GM18511 (cell line): ENCODE results near the gene BOLL.
"Not testable (repeated sequence)": the region's sequence is repeated elsewhere in the genome, so short reads cannot be mapped to it uniquely, and the experiment has no call there.

ENCODE experiments used
- ATAC-seq: cut with Tn5 transposase; IDR thresholded peaks from one replicate; pipeline ENCODE4 v1.9.1; 2021; ENCODE audit warnings: mild to moderate bottlenecking, moderate library complexity; ENCODE audit not compliant: unreplicated experiment

Gene BOLL, protein sequence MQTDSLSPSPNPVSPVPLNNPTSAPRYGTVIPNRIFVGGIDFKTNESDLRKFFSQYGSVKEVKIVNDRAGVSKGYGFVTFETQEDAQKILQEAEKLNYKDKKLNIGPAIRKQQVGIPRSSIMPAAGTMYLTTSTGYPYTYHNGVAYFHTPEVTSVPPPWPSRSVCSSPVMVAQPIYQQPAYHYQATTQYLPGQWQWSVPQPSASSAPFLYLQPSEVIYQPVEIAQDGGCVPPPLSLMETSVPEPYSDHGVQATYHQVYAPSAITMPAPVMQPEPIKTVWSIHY

GRCh38 chr2:197784956-197785941 is at the start of gene BOLL:
Gene BOLL (minus strand): TSS chr2:197785319. CDS start chr2:197781850, 3,469 bp downstream.
- no peak for ATAC-seq

GRCh38 chr2:197834771-197835170 is 49.7 kb upstream of the BOLL start:
- ATAC-seq = not testable (repeated sequence)

DNA sequence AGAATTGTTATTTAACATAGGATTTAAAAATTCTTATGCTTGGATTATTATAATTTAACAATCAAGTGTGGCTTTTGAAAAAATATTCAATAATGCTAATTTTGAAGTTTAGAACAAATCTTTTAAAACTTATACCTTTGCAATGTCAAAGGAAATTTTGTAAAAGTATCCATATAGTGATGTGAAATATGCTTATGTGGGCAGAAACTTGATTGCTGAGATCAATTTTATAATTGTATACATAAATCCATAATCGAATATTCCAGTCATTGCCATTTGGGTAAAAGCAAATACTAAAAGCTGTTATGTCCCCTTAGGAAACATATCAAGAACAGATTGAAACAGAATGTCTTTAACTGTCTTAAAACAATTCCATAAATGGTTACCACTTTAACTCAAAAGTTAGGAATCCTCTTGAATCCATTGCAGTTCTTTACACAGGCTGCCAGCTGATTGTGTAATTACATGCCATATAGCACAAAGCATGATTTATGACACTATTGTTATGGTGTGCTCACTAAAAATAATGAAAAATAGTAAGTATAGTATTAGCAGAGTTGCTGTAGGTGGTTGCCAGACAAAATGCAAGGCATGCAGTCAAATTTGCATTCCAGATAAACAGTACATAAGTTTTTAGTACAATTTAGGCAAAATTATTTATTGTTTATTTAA is 43.5 kb upstream of the BOLL start:
- no peak for ATAC-seq

DNA sequence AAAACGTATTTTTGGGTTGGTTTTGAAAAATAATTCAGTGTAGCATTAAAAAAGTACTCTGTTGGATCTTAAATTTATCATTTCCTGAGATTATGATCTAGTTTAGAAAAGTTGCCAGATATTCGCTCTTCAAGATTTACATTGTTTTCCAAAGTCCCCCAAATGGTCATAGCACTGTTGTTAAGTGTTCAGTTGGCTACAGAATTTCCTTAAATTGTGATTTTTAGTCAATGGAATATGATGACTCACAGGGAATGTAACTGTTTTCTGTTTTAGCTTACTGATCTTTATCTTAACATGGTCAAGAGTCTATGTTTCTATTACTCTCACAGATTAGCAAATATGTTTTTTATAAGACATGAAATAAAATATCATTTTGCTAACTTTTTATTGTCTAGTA is 42.5 kb upstream of the BOLL start:
- ATAC-seq = no peak

DNA sequence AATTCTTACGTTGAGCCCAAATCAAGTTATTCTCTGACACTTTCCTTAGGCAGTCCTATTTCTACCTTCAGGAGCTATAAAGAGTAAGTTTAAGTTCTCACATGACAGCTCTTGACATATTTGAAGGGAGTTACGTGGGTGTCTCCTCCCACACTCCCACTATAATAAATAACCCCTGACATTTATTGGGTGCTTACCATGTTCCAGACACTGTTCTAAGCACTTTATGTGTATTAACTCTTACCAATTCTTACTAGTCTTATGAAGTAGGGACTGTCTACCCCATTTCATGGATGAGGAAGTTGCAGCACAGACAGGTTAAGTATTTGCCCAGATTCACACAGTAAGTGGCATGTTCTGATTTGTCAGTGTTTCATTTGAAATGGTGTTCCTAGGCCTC is 37.2 kb upstream of the BOLL start:
- ATAC-seq = no peak

DNA sequence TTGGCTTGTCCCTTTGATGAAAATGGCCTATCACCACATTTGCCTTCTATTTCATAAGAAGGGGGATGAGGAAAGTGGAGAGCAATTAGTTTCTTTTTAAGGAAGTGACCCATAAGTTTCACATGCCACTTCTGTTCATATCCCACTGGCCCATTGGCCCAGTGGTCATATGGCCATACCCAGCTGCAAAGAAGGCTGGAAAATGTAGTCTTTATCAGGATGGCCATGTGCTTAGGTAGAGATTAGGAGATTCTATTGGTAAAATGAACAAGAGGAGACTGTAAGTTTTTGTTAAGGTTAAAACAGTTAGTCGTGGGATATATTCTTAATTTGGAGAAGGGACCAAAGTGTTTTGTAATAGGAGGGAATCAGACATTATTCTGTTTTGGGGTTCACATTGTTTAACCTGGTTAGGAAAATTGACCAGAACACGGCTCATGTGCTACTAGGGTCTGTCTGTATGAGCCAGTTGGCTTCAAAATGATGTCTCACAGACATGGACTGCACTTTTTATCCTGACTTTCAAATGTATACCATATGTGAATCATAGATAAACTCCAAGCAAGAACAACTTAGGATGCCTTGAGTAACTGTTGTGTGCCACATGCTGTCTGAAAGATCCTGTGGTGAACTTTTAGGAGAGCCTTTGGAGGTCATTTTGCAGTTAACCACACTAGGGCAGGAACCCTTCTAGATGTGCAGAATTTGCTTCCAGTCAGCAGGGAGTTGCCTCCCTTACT is 36.6 kb upstream of the BOLL start:
- ATAC-seq = no peak

- ATAC-seq = no peak
These were observed 29.4 kb upstream of the BOLL start for GRCh38 chr2:197814526-197814925.

DNA sequence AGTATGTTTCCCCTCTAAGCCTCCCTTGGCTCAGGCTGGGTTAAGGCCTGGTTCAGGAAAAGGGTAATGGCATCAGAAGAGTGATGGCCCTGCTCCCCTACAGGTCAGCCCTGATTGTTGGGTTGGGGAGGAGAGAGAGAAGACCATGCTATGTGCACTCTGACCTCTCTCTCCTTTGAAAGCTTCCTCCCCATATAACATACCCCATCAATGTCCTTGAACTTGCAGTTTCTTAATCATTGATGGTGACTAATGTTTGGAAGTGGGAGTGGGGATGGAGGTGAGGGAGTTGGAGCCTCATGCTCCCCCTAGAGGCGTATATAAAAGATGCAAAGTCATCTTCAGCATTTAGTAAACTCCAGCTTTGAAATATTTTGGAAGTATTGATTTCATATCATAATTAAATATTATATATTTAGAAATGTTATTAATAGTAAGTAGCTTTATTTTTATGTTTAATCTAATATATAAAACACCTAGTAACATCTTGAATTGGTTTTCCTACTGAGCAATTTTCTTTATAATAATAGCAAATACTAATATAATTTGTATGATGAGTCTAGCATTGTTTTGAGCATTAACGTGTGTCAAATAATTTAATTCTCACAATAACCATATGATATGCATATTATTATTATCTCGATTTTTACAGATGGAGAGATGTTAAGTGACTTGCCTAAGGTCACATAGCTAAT is 28.1 kb upstream of the BOLL start:
- ATAC-seq = peak; percentile 60

DNA sequence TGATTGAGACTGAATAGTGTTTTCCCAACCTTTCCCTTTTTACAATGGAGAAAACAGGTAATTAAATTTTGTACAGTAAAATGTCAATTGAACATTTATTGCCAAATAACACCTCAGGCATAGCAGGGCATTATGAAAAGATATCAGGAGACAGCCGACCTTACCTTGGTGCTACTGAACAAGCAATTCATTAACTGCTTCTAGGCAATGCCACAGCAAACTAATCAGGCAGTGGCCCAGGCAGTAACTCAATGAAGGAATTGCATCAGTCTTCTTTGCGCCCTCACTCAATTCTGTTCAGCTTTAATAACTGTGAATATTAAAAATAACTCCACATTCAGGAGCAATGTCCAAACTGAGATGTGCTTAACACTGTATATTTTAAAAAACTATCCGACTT is 25.4 kb upstream of the BOLL start:
- ATAC-seq = no peak

DNA sequence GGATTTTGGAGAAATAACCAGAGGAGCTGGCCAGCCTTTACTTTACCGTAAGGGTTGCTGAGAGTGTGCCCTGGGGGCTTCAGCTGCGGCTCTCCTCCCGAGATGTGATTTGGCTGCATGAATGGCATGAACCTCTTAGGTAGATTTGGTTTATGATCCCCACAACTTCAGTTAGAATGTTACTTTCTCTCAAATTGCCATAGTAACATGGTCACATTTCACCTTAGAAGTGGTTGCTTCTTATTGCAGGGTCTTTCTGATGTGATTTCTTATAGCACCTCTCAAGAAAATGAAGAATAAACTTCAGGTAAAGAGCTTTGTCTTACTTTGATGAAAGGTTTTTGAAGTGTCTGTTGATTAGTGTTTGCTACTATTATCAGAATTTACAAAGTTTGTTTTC is 24.9 kb upstream of the BOLL start:
- ATAC-seq = no peak

- ATAC-seq = no peak
These were observed 23.9 kb upstream of the BOLL start for GRCh38 chr2:197809064-197809463.

- no peak for ATAC-seq
These were observed 20.9 kb upstream of the BOLL start for GRCh38 chr2:197805715-197806633.

GRCh38 chr2:197804758-197805714 is 19.9 kb upstream of the BOLL start:
- ATAC-seq = peak; percentile 39

GRCh38 chr2:197804049-197804757 is 19.1 kb upstream of the BOLL start, which contains the start of gene PLCL1:
Gene PLCL1 (plus strand): TSS chr2:197804593.
- peak; percentile 99 for ATAC-seq

DNA sequence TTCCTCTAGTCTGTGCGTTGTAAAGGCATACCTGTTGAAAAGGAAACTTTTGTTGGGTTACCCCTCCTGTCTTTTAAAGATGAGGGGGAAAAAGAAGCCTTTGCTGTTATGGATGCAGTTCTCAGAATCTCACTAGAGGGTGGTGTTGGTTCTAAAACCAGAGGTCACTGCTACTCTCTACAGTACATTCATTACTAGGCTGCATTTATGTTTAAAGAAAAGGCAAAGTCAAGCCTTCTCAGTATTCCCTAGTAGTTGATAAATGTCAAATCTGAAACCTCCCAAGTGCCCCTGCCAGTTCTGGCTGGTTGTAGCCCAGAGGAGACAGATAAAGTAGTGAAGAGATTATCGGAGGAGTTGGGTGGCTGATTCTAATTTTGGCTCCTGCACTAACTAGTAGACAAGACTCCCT is 17.9 kb upstream of the BOLL start:
- peak; percentile 36 for ATAC-seq

- no peak for ATAC-seq
These were observed 15.9 kb upstream of the BOLL start for GRCh38 chr2:197801033-197801432.

- no peak for ATAC-seq
These were observed 15.0 kb upstream of the BOLL start for GRCh38 chr2:197800091-197800490.
